NK-92 (cell line): Measurements from ENCODE around the gene BCAS1.

Experiments
- DNase-seq: peaks from one replicate; lab custom pipeline; 2025; ENCODE audit not compliant: unreplicated experiment; lab: John Stamatoyannopoulos, UW

Gene BCAS1, protein sequence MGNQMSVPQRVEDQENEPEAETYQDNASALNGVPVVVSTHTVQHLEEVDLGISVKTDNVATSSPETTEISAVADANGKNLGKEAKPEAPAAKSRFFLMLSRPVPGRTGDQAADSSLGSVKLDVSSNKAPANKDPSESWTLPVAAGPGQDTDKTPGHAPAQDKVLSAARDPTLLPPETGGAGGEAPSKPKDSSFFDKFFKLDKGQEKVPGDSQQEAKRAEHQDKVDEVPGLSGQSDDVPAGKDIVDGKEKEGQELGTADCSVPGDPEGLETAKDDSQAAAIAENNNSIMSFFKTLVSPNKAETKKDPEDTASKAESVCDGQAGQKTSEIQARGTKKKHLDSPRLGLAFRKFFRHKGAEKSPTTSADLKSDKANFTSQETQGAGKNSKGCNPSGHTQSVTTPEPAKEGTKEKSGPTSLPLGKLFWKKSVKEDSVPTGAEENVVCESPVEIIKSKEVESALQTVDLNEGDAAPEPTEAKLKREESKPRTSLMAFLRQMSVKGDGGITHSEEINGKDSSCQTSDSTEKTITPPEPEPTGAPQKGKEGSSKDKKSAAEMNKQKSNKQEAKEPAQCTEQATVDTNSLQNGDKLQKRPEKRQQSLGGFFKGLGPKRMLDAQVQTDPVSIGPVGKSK

DNA sequence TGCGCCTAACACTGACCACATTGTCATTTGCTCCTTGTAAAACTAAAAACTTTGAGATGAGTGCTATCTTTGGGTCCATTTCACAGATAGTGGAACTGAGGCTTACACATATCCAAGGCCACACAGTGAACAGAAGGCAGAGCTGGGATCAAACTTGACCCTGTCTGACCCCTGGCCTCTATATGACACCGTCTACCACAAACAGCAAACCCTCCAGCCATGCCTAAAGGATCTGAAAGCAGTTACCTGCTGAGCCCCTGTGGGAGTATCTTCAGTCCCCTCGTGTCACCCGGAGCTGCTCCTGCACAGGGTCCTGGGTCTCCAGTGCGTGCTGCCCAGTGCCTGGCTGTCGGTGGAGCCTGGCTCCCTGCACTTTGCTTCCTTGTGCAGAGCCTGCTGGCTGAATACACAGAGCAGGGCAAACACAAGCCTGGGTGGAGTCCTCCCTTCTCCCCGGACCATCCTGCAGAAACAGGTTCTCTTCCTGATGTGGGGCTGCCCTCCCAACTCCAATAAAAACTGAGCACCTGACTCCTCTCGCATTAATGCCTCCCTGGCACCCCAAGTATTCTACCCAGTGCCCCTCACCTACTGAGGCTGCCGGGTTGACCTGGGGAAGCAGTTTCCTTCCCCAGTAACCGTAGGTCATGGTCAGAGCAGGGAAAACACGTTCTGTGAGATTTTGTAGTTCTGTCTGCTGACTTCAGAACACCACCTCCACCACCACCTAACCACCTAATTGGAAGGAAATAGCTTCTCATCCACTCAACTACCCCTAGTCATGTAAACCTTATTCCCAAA is at the start of gene BCAS1:
Gene BCAS1, minus strand, starts transcription at position 408 of the 801 bp plus-strand sequence. CDS start 11,876 bp downstream, outside the sequence.
- DNase-seq = no peak

GRCh38 chr20:54119744-54120143 is 49.4 kb upstream of the BCAS1 start:
- no peak for DNase-seq

- no peak for DNase-seq
Observed at GRCh38 chr20:54118220-54119001, 48.0 kb upstream of the BCAS1 start.

GRCh38 chr20:54116550-54117235 is 46.3 kb upstream of the BCAS1 start:
- DNase-seq = no peak

DNA sequence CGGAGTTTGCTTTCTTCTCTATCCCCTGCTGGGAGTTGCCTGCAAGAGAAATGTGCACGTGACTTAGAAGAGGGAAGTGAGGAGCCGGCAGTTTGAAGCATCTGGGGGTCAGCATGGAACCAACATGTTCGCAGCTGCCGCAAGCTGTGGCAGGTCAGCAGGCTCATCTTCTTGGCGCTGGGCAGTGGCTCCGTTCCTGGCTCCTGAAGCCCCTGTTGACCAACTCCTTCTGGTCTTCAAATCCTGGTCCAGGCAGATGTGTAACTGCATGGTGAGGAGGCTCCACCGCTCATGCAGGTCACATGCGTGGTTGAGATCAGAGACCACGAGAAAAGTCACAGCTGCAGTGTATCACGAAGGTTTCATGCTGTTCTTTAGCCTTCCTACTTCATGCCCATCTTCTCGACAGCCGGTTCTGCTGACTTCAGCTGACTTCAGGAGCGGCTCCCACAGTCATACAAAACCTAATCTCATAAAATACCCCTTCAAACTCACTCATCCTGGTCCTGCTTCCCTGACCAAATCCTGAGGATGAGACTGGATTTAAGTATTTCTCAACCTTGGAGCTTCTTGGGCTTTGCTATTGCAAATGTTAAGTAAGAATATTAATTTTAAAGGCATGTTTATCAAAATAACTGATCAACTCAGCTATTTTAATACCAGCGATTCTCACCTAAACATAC is 44.9 kb upstream of the BCAS1 start:
- DNase-seq = no peak

- no peak for DNase-seq
Observed at GRCh38 chr20:54114109-54114508, 43.7 kb upstream of the BCAS1 start.

DNA sequence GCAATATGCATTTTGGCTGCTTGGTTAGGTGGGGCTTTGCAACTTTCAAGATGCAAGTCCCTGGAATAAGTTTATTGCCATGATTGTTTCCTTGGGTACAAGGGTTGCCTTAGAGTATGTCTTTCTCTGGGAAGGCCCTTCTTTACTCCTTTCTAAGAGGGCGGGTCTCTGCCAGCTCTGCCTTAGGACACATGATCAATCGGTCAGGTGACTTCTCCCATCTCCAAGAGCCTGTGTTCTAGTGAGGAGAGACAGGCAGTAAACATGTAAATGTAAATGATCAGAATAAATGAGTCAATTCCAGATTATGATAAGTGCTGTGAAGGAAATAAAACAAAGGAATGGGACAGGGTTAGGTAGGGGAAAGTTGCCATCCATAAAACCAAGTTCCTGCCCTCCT is 43.2 kb upstream of the BCAS1 start:
- no peak for DNase-seq

- DNase-seq = no peak
Observed at GRCh38 chr20:54112221-54112884, 42.0 kb upstream of the BCAS1 start.

- DNase-seq = no peak
Observed at GRCh38 chr20:54111460-54111859, 41.1 kb upstream of the BCAS1 start.

DNA sequence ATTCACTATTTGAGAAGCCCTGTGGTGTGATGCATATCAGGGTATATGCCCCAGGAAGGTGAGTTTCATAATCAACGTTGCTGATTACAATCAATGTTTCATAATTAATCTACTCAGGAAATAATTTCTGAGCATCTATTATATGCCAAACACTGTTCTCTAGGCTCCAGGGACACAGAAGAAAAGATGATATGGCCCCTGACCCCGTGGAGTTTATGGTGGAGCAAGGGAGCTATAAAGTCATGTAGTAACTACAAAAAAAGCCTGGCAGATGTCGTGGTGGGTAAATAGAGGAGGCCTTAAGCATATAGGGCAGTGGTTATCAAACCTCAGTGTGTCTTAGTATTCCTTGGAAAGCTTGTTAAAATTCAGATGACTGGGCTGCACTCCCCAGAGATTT is 40.1 kb upstream of the BCAS1 start:
- DNase-seq = no peak

DNA sequence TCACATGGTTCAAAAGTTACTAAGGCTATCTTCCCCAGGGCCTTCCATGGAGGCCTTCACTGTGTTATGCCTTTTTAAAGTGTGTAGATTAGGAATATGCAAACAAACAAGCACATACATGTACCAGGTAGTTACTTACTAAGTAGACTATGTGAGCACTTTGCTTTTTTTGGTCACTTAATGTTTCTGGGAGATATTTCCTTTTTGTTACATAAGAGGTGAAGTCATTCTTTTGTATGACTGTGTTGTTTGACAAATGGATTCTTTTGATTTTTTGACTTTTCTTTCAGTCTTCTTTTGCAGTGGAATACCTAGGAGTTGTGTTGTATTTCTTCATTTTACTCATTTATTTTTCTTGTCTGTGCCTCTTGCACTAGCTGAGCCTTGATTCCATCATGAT is 39.6 kb upstream of the BCAS1 start:
- no peak for DNase-seq

DNA sequence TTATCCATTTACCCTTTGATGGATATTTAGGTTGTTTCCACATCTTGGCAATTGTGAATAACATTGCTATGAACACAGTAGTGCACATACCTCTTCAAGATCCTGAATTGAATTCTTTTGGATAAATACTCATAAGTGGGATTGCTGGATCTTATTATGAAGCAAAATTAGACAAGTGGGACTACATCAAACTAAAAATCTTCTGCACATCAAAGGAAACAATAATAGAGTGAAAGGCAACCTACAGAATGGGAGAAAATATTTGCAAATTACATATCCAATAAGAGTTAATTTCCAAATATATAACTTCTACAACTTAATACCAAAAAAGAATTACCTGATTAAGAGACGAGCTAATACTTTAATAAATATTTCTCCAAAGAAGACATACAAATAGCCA is 38.4 kb upstream of the BCAS1 start:
- DNase-seq = no peak

DNA sequence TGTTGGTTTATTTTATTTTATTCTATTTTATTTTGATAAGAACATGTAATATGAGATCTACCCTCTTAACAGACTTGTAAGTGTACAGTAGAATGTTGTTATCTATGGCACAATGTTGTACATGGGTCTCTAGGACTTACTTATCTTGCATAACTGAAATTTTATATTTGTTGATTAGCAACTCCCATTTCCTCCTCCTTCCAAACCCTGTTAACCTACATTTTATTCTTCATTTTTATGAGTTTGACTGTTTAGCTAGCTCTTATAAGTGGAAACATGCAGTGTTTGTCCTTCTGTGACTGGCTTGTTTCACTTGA is 37.9 kb upstream of the BCAS1 start:
- DNase-seq = no peak

DNA sequence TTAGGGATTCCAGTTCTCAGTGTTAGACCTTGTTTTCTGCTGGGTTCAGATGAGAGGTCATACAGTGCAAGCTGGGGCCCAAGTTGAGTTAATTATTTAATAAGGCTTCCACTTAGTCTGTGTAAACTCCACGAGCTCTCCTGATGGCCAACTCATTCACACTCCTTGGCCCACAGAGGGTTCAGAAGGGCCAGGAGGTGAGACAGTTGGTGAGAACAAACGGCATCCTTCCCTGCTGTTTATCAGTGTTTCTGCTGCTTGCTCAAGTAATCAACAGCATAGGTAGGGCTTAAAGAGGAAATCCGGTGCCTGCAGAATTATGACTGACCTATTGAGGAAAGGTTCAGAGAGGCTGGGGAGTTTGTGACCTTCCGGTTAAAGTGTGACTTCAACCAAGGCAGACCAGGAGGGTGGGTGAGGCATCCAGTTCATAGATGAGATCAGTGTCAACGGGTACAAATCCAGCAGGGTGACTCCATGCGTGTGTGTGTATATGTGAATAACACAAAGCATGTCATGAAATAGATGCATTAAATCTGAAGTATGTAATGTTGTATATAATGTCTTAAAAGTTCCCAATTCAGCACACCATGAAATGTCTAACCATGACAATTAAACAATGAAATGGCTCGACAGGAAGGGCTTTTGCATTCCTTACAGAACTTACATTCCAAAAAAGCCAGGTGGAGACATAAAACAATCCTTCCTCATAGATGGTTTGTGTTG is 37.4 kb upstream of the BCAS1 start:
- no peak for DNase-seq

DNA sequence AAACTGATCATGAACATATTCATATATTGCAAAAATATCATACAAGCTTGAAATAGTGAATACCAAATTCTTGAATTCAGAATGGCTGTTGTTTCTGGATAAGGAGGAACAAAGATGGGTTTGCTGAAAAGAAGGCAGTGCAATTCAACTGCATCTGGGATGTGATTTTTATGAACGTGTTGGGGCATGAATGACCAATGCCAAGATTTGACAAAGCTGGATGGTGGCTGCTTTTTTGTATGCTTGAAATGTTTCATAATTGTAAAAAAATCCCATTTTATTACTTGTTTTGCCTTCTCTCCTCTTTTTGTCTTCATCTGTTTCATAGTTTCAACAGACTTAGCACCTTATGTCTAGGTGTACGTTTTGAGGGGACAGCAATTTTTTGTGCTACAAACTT is 36.8 kb upstream of the BCAS1 start:
- no peak for DNase-seq

- no peak for DNase-seq
Observed at GRCh38 chr20:54106162-54106561, 35.8 kb upstream of the BCAS1 start.

DNA sequence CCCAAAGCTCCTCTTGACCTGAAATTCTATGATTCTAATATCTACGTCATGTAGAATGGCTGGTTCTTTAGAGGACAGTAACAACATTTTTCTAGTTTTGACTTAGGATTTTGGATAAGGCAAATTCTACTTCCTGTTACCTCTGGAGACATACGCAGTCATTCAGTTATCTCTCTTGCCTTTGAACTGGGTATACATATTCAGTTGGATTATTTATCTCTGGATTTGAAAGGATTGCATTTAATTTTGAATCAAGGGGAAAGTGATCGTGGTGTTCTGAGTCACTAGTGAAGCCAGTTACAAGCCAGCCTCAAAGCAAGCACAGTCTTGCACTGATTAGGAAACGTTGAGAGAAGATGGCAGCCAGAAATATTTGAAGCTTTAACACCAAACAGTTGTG is 35.3 kb upstream of the BCAS1 start:
- DNase-seq = no peak

- no peak for DNase-seq
Observed at GRCh38 chr20:54104781-54105180, 34.4 kb upstream of the BCAS1 start.
